Ovary (tissue), 9 donors: ENCODE results near the gene C4orf50. TPM values are rescaled to one million over a fixed set of nuclear protein-coding genes. Genes with fewer than 3 reads are reported as not detected.
A peak's percentile ranks its signal among the peaks of the same experiment; 100 is the strongest.

Source experiments
- DNase-seq, 5 donors: peaks; one replicate each; pipeline ENCODE4 v3.0.0-alpha.2; 2019 to 2020
- H3K27ac ChIP-seq, 2 donors: fragments of 200-600 bp; one replicate each; pipeline versions ENCODE4 v1.5.1 to v1.8.0; 2019 to 2022
- H3K27me3 ChIP-seq: fragments of 200-600 bp; one replicate; pipeline ENCODE4 v1.8.0; 2022
- H3K36me3 ChIP-seq: fragments of 200-600 bp; sonication (generic); one replicate; pipeline ENCODE4 v1.5.1; 2019
- H3K4me1 ChIP-seq: one replicate; pipeline ENCODE4 v1.8.1; 2013; ENCODE audit warnings: mild to moderate bottlenecking, moderate library complexity; ENCODE audit not compliant: insufficient read depth
- H3K4me3 ChIP-seq: fragments of 200-600 bp; sonication (generic); one replicate; pipeline ENCODE4 v1.5.1; 2017
- H3K9me3 ChIP-seq, 2 donors: fragments of 200-600 bp in 1 of 2; sonication (generic) in 1 of 2; one replicate each; pipeline versions ENCODE4 v1.5.1 to v1.8.1; 2013 to 2019; ENCODE audit warnings: mild to moderate bottlenecking in 1 of 2, moderate library complexity in 1 of 2
- CTCF ChIP-seq, 3 donors: fragments of 450-650 bp in 2 of 3; fragments of 200-600 bp in 1 of 3; IDR thresholded peaks; one replicate each; pipeline versions ENCODE4 v1.5.1 to v1.8.0; 2016 to 2022; ENCODE audit warnings: antibody characterized with exemption in 3 of 3, mild to moderate bottlenecking in 1 of 3
- EP300 ChIP-seq: sonication (generic); formaldehyde crosslinking; IDR thresholded peaks from one replicate; pipeline ENCODE4 v1.6.1; 2017; ENCODE audit warnings: antibody characterized with exemption
- POLR2A ChIP-seq: fragments of 450-650 bp; IDR thresholded peaks from one replicate; pipeline ENCODE4 v1.6.1; 2017; ENCODE audit warnings: antibody characterized with exemption, mild to moderate bottlenecking, moderate library complexity
- WGBS, 3 donors: extraction: QIAGEN DNeasy Blood & Tissue Kit in 1 of 3; methylation state at CpG; one replicate each; pipeline versions ENCODE4 v1.1.5 to v1.1.7; 2013 to 2017; 5-methylcytosine and 5-hydroxymethylcytosine counted together
- intact Hi-C, 4 donors: fragments of 100-400 bp; cut with DNase I; formaldehyde crosslinking; loops; one replicate each; pipeline versions ENCODE4 v1.11.0 to v1.15.1; 2022 to 2023
- polyA plus RNA-seq, 2 donors: library from polyadenylated mRNA; stranded (reverse); fragments of 200-250 nt in 1 of 2; fragments of 350-450 nt in 1 of 2; fragmentation: Illumina TruSeq in 1 of 2; extraction: RNeasy Lipid Tissue Mini Kit (QIAGEN cat#74804) in 1 of 2; gene quantifications; one replicate each; pipeline ENCODE4 v1.2.3, GENCODE V29; 2013 to 2014
- total RNA-seq, 7 donors: library from RNA; depleted of rRNA in 2 of 7; stranded (reverse); fragments of >200 nt in 2 of 7; fragmentation: NEBNext Ultra II Directional in 3 of 7; extraction: Animal tissue kit (Norgen Biotek cat#: 25700) in 3 of 7; gene quantifications; one replicate each; pipeline versions ENCODE4 v1.1.0 to v1.2.4, GENCODE V29; 2016 to 2023
- donor health status: DM: no; HTN: no; CAD: no; lungs with moderate emphysema.
- donor health status: DM: no; HTN: no; CAD: no.
- donor health status: Bipolar disorder and iron deficiency.
- donor health status: DM: yes; HTN: yes; CAD: no.
- donor health status: DM: no; HTN: no; CAD: no.
- donor health status: DM: yes; HTN: yes; CAD: no.

Gene C4orf50
- total and polyA plus RNA-seq, 9 donors: 0.04 to 0.35 (median 0.12) TPM

GRCh38 chr4:5976431-5976830, 41.8 kb downstream of the C4orf50 start:
- WGBS, 3 donors: 71 to 84% (median 82%) methylated on average over 6 of the region's 6 CpGs
- Histone ChIP-seq H3K4me3 (no peak overlapping the region), H3K27me3 (no peaks in the 10 kb centered on the region), H3K27ac (no peak overlapping the region), H3K4me1 (no peaks in the 10 kb centered on the region), H3K36me3 (no peaks in the 10 kb centered on the region), H3K9me3 (no peaks in the 10 kb centered on the region)
- intact Hi-C loops: no loop called here
- DNase-seq: peak in 2 of 5 donors; percentile 3 to 6
- no peak for TF ChIP-seq CTCF (IDR thresholded peaks at IDR 0.05)
- TF ChIP-seq POLR2A: no peak
- TF ChIP-seq EP300: no peak

- no peak for DNase-seq
- H3K9me3 ChIP-seq: no peaks in the 10 kb centered on the region
- H3K4me3 ChIP-seq: no peak overlapping the region
- H3K27ac ChIP-seq: no peak overlapping the region
- TF ChIP-seq POLR2A (no peak), EP300 (no peak), CTCF (IDR thresholded peaks at IDR 0.05) (no peak)
- H3K27me3 ChIP-seq: no peaks in the 10 kb centered on the region
- intact Hi-C loops: no loop called here
- H3K4me1 ChIP-seq: no peaks in the 10 kb centered on the region
- WGBS, 3 donors: 65 to 67% (median 66%) methylated on average over 15 of the region's 15 CpGs
- no peaks in the 10 kb centered on the region for H3K36me3 ChIP-seq
Observed at GRCh38 chr4:5974321-5974720, 43.9 kb downstream of the C4orf50 start.

GRCh38 chr4:5973486-5974220, 44.6 kb downstream of the C4orf50 start:
- no peak for TF ChIP-seq EP300
- no peak for TF ChIP-seq POLR2A
- Histone ChIP-seq H3K4me3 (no peak overlapping the region), H3K27ac (no peak overlapping the region), H3K27me3 (no peaks in the 10 kb centered on the region), H3K4me1 (no peaks in the 10 kb centered on the region), H3K36me3 (no peaks in the 10 kb centered on the region), H3K9me3 (no peaks in the 10 kb centered on the region)
- intact Hi-C loops: no loop called here
- no peak for DNase-seq
- WGBS, 3 donors: 76 to 78% (median 77%) methylated on average over 25 of the region's 25 CpGs

GRCh38 chr4:5973033-5973432, 45.2 kb downstream of the C4orf50 start:
- DNase-seq: no peak
- Histone ChIP-seq H3K4me3 (no peak overlapping the region), H3K4me1 (no peaks in the 10 kb centered on the region), H3K36me3 (no peaks in the 10 kb centered on the region), H3K27ac (no peak overlapping the region), H3K9me3 (no peaks in the 10 kb centered on the region), H3K27me3 (no peaks in the 10 kb centered on the region)
- 75 to 84% (median 81%) methylated on average over 10 of the region's 10 CpGs for whole genome bisulfite sequencing, 3 donors
- no peak for TF ChIP-seq CTCF (IDR thresholded peaks at IDR 0.05)
- no peak for TF ChIP-seq EP300
- no peak for TF ChIP-seq POLR2A
- intact Hi-C loops: no loop called here

GRCh38 chr4:5972571-5972970, 45.7 kb downstream of the C4orf50 start:
- H3K4me3 ChIP-seq: no peak overlapping the region
- TF ChIP-seq CTCF (IDR thresholded peaks at IDR 0.05) (no peak), EP300 (no peak), POLR2A (no peak)
- H3K27me3 ChIP-seq: no peaks in the 10 kb centered on the region
- 57 to 68% (median 63%) methylated on average over 11 of the region's 11 CpGs for WGBS, 3 donors
- H3K36me3 ChIP-seq: no peaks in the 10 kb centered on the region
- intact Hi-C loops: no loop called here
- no peaks in the 10 kb centered on the region for H3K9me3 ChIP-seq
- no peaks in the 10 kb centered on the region for H3K4me1 ChIP-seq
- DNase-seq: no peak
- H3K27ac ChIP-seq: no peak overlapping the region
